ENCODE measurements around the gene SIPA1. TPM values are rescaled to one million over a fixed set of nuclear protein-coding genes. Genes with fewer than 3 reads are reported as not detected.

Gene SIPA1
- total and polyA plus RNA-seq, 2 of the 13 experiments (the other 11 are each of a cell fraction or from before 2014, with no cell fraction given): 5.8 to 7.7 TPM

DNA sequence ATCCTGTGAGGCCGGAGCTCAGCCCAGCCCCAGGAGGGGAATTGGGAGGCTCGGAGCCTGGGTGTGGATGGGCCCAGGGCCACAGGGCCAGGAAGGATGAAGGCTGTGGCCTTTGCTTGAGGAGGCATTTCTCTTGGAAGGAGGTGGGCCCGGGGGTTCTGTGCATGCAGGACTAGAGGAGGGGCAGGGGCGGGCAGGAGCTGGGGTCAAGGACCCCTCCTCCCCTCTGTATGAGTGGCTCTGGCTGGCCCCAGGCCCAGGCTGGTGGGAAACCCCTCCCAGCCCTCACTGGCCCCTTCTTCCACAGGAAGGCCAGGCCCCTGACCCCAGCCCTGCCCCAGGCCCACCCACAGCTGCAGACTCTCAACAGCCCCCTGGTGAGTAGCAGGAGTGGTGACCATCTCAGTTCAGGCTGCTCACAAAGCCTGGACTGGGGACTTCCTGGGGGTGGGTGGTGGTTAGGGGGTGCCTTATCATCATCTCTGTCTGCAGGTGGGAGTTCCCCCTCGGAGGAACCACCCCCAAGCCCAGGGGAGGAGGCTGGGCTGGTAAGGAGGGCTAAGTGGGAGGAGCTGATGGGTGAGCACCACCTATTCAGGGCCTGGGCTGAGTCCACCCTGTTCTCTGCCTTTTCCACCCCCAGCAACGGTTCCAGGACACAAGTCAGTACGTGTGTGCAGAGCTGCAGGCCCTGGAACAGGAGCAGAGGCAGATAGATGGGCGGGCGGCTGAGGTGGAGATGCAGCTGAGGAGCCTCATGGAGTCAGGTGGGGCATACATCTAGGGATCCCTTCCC lies 48.3 kb upstream of the SIPA1 start:
- POLR2A ChIA-PET: no interaction called here
- intact Hi-C loops (cut with micrococcal nuclease; ENCODE audit: unreplicated experiment): no loop called here
- no peak for FAIRE-seq

More for the DNA sequence above, 48.3 kb upstream of the SIPA1 start:
- no peak overlapping the region for H3K4me2 ChIP-seq (ENCODE audit: low read depth, low read length)
- TF ChIP-seq, protein P1, sequence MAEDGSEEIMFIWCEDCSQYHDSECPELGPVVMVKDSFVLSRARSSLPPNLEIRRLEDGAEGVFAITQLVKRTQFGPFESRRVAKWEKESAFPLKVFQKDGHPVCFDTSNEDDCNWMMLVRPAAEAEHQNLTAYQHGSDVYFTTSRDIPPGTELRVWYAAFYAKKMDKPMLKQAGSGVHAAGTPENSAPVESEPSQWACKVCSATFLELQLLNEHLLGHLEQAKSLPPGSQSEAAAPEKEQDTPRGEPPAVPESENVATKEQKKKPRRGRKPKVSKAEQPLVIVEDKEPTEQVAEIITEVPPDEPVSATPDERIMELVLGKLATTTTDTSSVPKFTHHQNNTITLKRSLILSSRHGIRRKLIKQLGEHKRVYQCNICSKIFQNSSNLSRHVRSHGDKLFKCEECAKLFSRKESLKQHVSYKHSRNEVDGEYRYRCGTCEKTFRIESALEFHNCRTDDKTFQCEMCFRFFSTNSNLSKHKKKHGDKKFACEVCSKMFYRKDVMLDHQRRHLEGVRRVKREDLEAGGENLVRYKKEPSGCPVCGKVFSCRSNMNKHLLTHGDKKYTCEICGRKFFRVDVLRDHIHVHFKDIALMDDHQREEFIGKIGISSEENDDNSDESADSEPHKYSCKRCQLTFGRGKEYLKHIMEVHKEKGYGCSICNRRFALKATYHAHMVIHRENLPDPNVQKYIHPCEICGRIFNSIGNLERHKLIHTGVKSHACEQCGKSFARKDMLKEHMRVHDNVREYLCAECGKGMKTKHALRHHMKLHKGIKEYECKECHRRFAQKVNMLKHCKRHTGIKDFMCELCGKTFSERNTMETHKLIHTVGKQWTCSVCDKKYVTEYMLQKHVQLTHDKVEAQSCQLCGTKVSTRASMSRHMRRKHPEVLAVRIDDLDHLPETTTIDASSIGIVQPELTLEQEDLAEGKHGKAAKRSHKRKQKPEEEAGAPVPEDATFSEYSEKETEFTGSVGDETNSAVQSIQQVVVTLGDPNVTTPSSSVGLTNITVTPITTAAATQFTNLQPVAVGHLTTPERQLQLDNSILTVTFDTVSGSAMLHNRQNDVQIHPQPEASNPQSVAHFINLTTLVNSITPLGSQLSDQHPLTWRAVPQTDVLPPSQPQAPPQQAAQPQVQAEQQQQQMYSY (CRISPR knock-in tag; IDR thresholded peaks at IDR 0.05): 0 out of 2 replicates have a peak, but pooled peaks have one; percentile 18
- no peak for TF ChIP-seq ZNF549 (CRISPR knock-in tag; IDR thresholded peaks at IDR 0.05)
- no peaks in the 10 kb centered on the region for H4K20me1 ChIP-seq (ENCODE audit: insufficient read depth, low read length)
- in situ Hi-C loops (cut with HindIII; ENCODE audit: extremely low pct_ligation_motif_present, low pct_unique_long_range_greater_than_20kb): loop anchor here (5.0 kb wide), 1 partner anchor 47 kb away; no protein-coding TSS in a partner anchor
- 100% methylated on average over 2 of the region's 9 CpGs for WGBS (ENCODE audit: low lambda C conversion rate)
- CTCF ChIA-PET (ENCODE audit: low intra/inter-chr PET ratio, low total read pairs): interaction anchor here (2.2 kb wide), 1 partner anchor 15 kb away, joined by 16 read pairs; no protein-coding TSS in a partner anchor
- peaks cover 15% of the 10 kb centered on the region for H3K4me1 ChIP-seq (ENCODE audit: insufficient read depth, low read length)
- H3K27me3 ChIP-seq (ENCODE audit: control insufficient read depth in 1 of 2, insufficient read depth in 2 of 2, low read length in 2 of 2): no peaks in the 10 kb centered on the region
- H3K36me3 ChIP-seq (replicated peaks in 1 of 2; ENCODE audit: control insufficient read depth in 1 of 2, insufficient read depth in 2 of 2, low read length in 2 of 2): no peaks in the 10 kb centered on the region
- no peak overlapping the region for H2AFZ ChIP-seq (ENCODE audit: low read length)
- no peaks in the 10 kb centered on the region for H3K9me3 ChIP-seq (ENCODE audit: low read length)
- H3K79me2 ChIP-seq (ENCODE audit: insufficient read depth, low read length): no peaks in the 10 kb centered on the region
- BruUV-seq (replicated peaks): no TSS peak
- DNase-seq (ENCODE audit: low spot score) (no peak), ATAC-seq (no peak)
- no peak overlapping the region for H3K4me3 ChIP-seq (replicated peaks in 1 of 3; ENCODE audit: insufficient read depth in 1 of 3, low read depth in 2 of 3, low read length in 3 of 3)
- no peak overlapping the region for H3K9ac ChIP-seq (ENCODE audit: insufficient read depth, low read depth, low read length)
- no peak overlapping the region for H3K27ac ChIP-seq (ENCODE audit: extremely low read length, insufficient read depth, low read length)
